Peyer's patch (tissue), 4 donors: ENCODE measurements around the gene ADM.
A peak's percentile ranks its signal among the peaks of the same experiment; 100 is the strongest.

Experiments
- CTCF ChIP-seq, 6 experiments: fragments of 450-650 bp in 4 of 6; fragments of 200-600 bp in 2 of 6; sonication (generic) in 1 of 6; IDR thresholded peaks; one replicate each; pipeline ENCODE4 v1.5.1; 2017 to 2019; ENCODE audit warnings: antibody characterized with exemption in 6 of 6, mild to moderate bottlenecking in 3 of 6, moderate library complexity in 1 of 6
- POLR2A ChIP-seq, 2 donors: fragments of 450-650 bp; IDR thresholded peaks; one replicate each; pipeline ENCODE4 v1.5.1; 2017; ENCODE audit warnings: antibody characterized with exemption in 2 of 2, mild to moderate bottlenecking in 2 of 2, moderate library complexity in 2 of 2

DNA sequence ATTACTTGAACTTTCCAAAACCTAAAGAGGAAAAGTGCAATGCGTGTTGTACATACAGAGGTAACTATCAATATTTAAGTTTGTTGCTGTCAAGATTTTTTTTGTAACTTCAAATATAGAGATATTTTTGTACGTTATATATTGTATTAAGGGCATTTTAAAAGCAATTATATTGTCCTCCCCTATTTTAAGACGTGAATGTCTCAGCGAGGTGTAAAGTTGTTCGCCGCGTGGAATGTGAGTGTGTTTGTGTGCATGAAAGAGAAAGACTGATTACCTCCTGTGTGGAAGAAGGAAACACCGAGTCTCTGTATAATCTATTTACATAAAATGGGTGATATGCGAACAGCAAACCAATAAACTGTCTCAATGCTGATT, 2.1 kb downstream of the ADM start:
- no peak for TF ChIP-seq CTCF (IDR thresholded peaks at IDR 0.05)
- TF ChIP-seq POLR2A (IDR thresholded peaks at IDR 0.05) = peak in 1 of 2 donors; percentile 14
